ENCODE measurements around the gene TLDC2. TPM values are rescaled to one million over a fixed set of nuclear protein-coding genes. Genes with fewer than 3 reads are reported as not detected.
"Not testable (repeated sequence)": the region's sequence is repeated elsewhere in the genome, so short reads cannot be mapped to it uniquely, and the experiment has no call there.

The TLDC2 gene
- total RNA-seq, 2 donors from 2014 or later = 0.18 to 0.24 TPM

- Histone ChIP-seq H3K4me3 (ENCODE audit: low read length) (no peak overlapping the region), H3K27me3 (ENCODE audit: control insufficient read depth, insufficient read depth, low read length, poor library complexity, severe bottlenecking) (no peaks in the 10 kb centered on the region), H3K27ac (ENCODE audit: low read depth, low read length) (no peak overlapping the region), H3K9me3 (ENCODE audit: control insufficient read depth, low read length) (no peaks in the 10 kb centered on the region), H3K9ac (ENCODE audit: extremely low read depth, low read length, poor library complexity, severe bottlenecking) (no peak overlapping the region), H3K4me1 (ENCODE audit: control insufficient read depth, insufficient read depth, low read length) (peaks cover 3% of the 10 kb centered on the region), H3K36me3 (ENCODE audit: control insufficient read depth, insufficient read depth, low read length) (peaks cover 11% of the 10 kb centered on the region)
- no peak for TF ChIP-seq CTCF (conservative IDR thresholded peaks at IDR 0.05)
- WGBS, 2 experiments (ENCODE audit: insufficient coverage in 1 of 2, insufficient read length in 1 of 2) = 96% methylated on average over 23 of the region's 23 CpGs
- no peaks in the 10 kb centered on the region for H3K9me3 Mint-ChIP-seq
- no peak overlapping the region for H3K4me3 Mint-ChIP-seq
- H3K27ac Mint-ChIP-seq = peak overlapping the region; percentile 30
- DNase-seq = no peak
- peaks cover 24% of the 10 kb centered on the region for H3K36me3 Mint-ChIP-seq (ENCODE audit: low read depth)
- H3K27me3 Mint-ChIP-seq (ENCODE audit: insufficient read depth) = no peaks in the 10 kb centered on the region
- peaks cover 4% of the 10 kb centered on the region for H3K4me1 Mint-ChIP-seq
Observed at GRCh38 chr20:36839150-36839549, 36.8 kb upstream of the TLDC2 start.

- not testable (repeated sequence) for H3K4me3 ChIP-seq (ENCODE audit: low read length); H3K4me3 Mint-ChIP-seq; H3K27me3 Mint-ChIP-seq (ENCODE audit: insufficient read depth); H3K9me3 Mint-ChIP-seq; DNase-seq; H3K9me3 ChIP-seq (ENCODE audit: control insufficient read depth, low read length); H3K9ac ChIP-seq (ENCODE audit: extremely low read depth, low read length, poor library complexity, severe bottlenecking); H3K27ac ChIP-seq (ENCODE audit: low read depth, low read length); H3K27me3 ChIP-seq (ENCODE audit: control insufficient read depth, insufficient read depth, low read length, poor library complexity, severe bottlenecking); H3K4me1 ChIP-seq (ENCODE audit: control insufficient read depth, insufficient read depth, low read length)
- 97% methylated on average over 9 of the region's 9 CpGs; no CpG with 5 or more reads in 1 of the 2 experiments for WGBS, 2 experiments (ENCODE audit: insufficient coverage in 1 of 2, insufficient read length in 1 of 2)
- peaks cover 20% of the 10 kb centered on the region for H3K36me3 Mint-ChIP-seq (ENCODE audit: low read depth)
- peaks cover 11% of the 10 kb centered on the region for H3K4me1 Mint-ChIP-seq
- H3K27ac Mint-ChIP-seq = peak overlapping the region; percentile 56
- H3K36me3 ChIP-seq (ENCODE audit: control insufficient read depth, insufficient read depth, low read length) = peaks cover 11% of the 10 kb centered on the region
Observed at GRCh38 chr20:36841030-36841429, 34.9 kb upstream of the TLDC2 start.

DNA sequence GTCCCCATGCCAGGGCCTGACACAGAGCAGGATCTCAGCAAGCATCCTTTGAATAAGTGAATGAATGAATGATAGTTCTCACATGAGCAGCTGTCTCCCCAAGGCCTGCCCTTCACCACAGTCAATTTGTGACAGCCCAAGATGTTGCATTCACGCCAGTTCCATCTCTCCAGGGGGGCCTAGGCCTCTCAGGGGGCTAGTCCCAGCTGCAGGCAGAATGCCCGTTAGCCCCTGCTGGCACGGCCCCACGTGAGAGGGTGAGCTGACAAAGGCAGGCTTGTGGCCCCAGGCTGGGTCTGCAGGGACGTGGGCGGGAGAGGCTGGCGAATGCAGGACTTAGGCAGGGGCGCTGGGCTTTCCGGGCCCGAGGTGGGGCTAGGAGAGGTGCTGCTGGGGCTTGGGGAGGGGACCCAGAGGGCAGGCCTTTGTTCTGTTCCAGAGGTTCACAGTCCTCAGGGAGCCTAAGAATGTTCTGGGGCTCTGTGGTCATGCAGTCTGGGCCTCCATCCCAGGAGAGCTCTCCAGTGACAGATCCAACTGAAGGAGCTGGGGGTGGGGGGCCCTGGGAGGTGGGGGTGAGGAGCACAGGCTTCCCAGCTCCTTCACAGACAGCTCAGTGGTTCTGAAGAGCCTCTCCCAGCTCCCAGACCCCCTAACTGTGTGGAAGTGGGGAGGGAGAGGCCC lies 30.5 kb upstream of the TLDC2 start:
- Mint-ChIP-seq H3K4me1 (peaks cover 25% of the 10 kb centered on the region), H3K27ac (peak overlapping the region; percentile 66), H3K9me3 (peaks cover under 1% of the 10 kb centered on the region), H3K27me3 (ENCODE audit: insufficient read depth) (no peaks in the 10 kb centered on the region), H3K4me3 (no peak overlapping the region), H3K36me3 (ENCODE audit: low read depth) (peaks cover 6% of the 10 kb centered on the region)
- peak overlapping the region; percentile 71 for H3K27ac ChIP-seq (ENCODE audit: low read depth, low read length)
- no peak for TF ChIP-seq CTCF (conservative IDR thresholded peaks at IDR 0.05)
- 80 to 87% methylated on average over 4 to 10 of the region's 10 CpGs for WGBS, 2 experiments (ENCODE audit: insufficient coverage in 1 of 2, insufficient read length in 1 of 2)
- no peak overlapping the region for H3K4me3 ChIP-seq (ENCODE audit: low read length)
- no peaks in the 10 kb centered on the region for H3K27me3 ChIP-seq (ENCODE audit: control insufficient read depth, insufficient read depth, low read length, poor library complexity, severe bottlenecking)
- DNase-seq = peak; percentile 38
- H3K36me3 ChIP-seq (ENCODE audit: control insufficient read depth, insufficient read depth, low read length) = peaks cover 2% of the 10 kb centered on the region
- peaks cover under 1% of the 10 kb centered on the region for H3K9me3 ChIP-seq (ENCODE audit: control insufficient read depth, low read length)
- H3K4me1 ChIP-seq (ENCODE audit: control insufficient read depth, insufficient read depth, low read length) = peaks cover 8% of the 10 kb centered on the region
- no peak overlapping the region for H3K9ac ChIP-seq (ENCODE audit: extremely low read depth, low read length, poor library complexity, severe bottlenecking)
